Hematopoietic multipotent progenitor cell (in vitro differentiated cells): ENCODE data around the gene PRKAG1. TPM values are rescaled to one million over a fixed set of nuclear protein-coding genes. Genes with fewer than 3 reads are reported as not detected.

Experiments
- small RNA-seq: library from RNA; depleted of rRNA; stranded (forward); fragments of <200 nt; gene quantifications from one replicate; pipeline ENCODE3, GENCODE V24; 2012
- total RNA-seq: library from RNA; depleted of rRNA; stranded (reverse); fragments of >200 nt; gene quantifications from one replicate; pipeline ENCODE4 v1.2.3, GENCODE V29; 2012

PRKAG1 gene
- total RNA-seq, 1 donor: 38.0 TPM

Small RNAs within 50 kb of the gene (small RNA-seq; reads per million reads assigned to genes)
- gene RNU6-940P: not detected

Other genes starting within 250 kb of the PRKAG1 start
- gene ADCY6, start 229.7 kb downstream of the PRKAG1 start, total RNA-seq: 44.7 TPM
- 9.2 TPM for gene CACNB3, start 200.3 kb downstream of the PRKAG1 start, total RNA-seq
- gene DDX23, start 166.6 kb downstream of the PRKAG1 start, total RNA-seq: 58.7 TPM
- 1.9 TPM for gene RND1, start 152.9 kb downstream of the PRKAG1 start, total RNA-seq
- gene FKBP11, start 93.3 kb downstream of the PRKAG1 start, total RNA-seq: 8.6 TPM
- 73.5 TPM for gene ARF3, start 61.3 kb downstream of the PRKAG1 start, total RNA-seq
- under 0.01 TPM for gene WNT10B, start 47.0 kb downstream of the PRKAG1 start, total RNA-seq
- not detected for gene WNT1, start 40.5 kb downstream of the PRKAG1 start, total RNA-seq
- 0.81 TPM for gene DDN, start 19.4 kb downstream of the PRKAG1 start, total RNA-seq
- gene KMT2D, start 42.0 kb upstream of the PRKAG1 start, total RNA-seq: 54.7 TPM
- 2.7 TPM for gene RHEBL1, start 51.2 kb upstream of the PRKAG1 start, total RNA-seq
- gene DHH, start 76.0 kb upstream of the PRKAG1 start, total RNA-seq: 0.81 TPM
- gene LMBR1L, start 92.1 kb upstream of the PRKAG1 start, total RNA-seq: 112 TPM
- 1,377 TPM for gene TUBA1B, start 112.6 kb upstream of the PRKAG1 start, total RNA-seq
- gene TUBA1A, start 170.3 kb upstream of the PRKAG1 start, total RNA-seq: 804 TPM
- 257 TPM for gene TUBA1C, start 246.3 kb upstream of the PRKAG1 start, total RNA-seq